Neural cell (in vitro differentiated cells): ENCODE results near the gene ADGRL3.

ENCODE experiments used
- EZH2 ChIP-seq: fragments of 200-600, 300-800 bp; shearing (Covaris generic), sonication (generic); IDR thresholded peaks from 2 replicates; pipeline ENCODE4 v1.6.1; 2014; ENCODE audit warnings: antibody characterized with exemption, low read length, borderline replicate concordance, mild to moderate bottlenecking; ENCODE audit not compliant: insufficient read depth, poor library complexity, severe bottlenecking
- POLR2AphosphoS5 ChIP-seq: IDR thresholded peaks from 2 replicates; pipeline ENCODE4 v1.6.1; 2012
- RAD21 ChIP-seq: fragments of 450-650 bp; conservative IDR thresholded peaks from 2 replicates; pipeline ENCODE4 v1.6.1; 2014; ENCODE audit warnings: antibody characterized with exemption, mild to moderate bottlenecking, moderate library complexity

DNA sequence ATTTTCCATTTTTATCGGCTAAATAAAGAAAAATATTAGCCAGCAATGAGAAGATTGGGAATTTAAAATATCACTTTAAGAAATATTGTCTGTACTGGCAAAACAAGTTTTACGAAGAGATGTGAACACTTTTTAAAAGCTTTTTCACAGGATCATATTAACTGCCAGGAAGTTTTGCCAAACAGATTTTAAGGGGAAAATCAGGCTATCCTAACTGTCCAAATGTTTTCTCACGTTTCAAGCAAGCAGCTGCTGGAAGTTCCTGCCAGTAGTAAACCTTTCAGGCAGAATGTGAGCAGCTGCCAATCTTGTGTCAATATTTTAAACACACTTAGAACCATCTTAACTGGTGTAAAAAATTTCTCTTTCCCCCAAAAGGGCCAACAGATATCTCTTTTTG lies 101.1 kb downstream of the ADGRL3 start:
- TF ChIP-seq EZH2, result no peak
- no peak for TF ChIP-seq RAD21
- no peak for TF ChIP-seq POLR2AphosphoS5
